ENCODE results near the gene ARHGAP22. TPM values are rescaled to one million over a fixed set of nuclear protein-coding genes. Genes with fewer than 3 reads are reported as not detected.

ARHGAP22 gene
- total and polyA plus RNA-seq, 11 donors, result 1.1 to 9.5 (median 2.8) TPM

GRCh38 chr10:48466611-48467240 is 138.1 kb downstream of the ARHGAP22 start:
- Histone ChIP-seq H3K4me1 (peaks cover 0 to 46% (median 22%) of the 10 kb centered on the region in 12 donors), H3K27me3 (peaks cover 0 to 5% (median 0%) of the 10 kb centered on the region in 9 donors), H3K4me3 (peak overlapping the region in 1 of 12 donors; percentile 35), H3K27ac (no peak overlapping the region), H3K9me3 (no peaks in the 10 kb centered on the region), H3K36me3 (no peaks in the 10 kb centered on the region)
- TF ChIP-seq CTCF (IDR thresholded peaks at IDR 0.05) (no peak), POLR2A (IDR thresholded peaks at IDR 0.05) (no peak)
- DNase-seq, result no peak
- intact Hi-C loops (cut with DNase I), result no loop called here
- WGBS, 4 donors, result 14 to 55% (median 22%) methylated on average over 6 to 43 of the region's 43 CpGs
- no peak for ATAC-seq

- intact Hi-C loops (cut with DNase I), result no loop called here
- peak overlapping the region in 7 of 12 donors; percentile 53 to 91 (median 72) for H3K27ac ChIP-seq
- H3K4me3 ChIP-seq, result peak overlapping the region in 5 of 12 donors; percentile 9 to 36 (median 35)
- WGBS, 4 donors, result 29 to 69% (median 33%) methylated on average over 6 to 42 of the region's 42 CpGs
- peaks cover 0 to 46% (median 22%) of the 10 kb centered on the region in 12 donors for H3K4me1 ChIP-seq
- DNase-seq, result peak in 1 of 5 donors; percentile 17
- no peaks in the 10 kb centered on the region for H3K9me3 ChIP-seq
- no peaks in the 10 kb centered on the region for H3K36me3 ChIP-seq
- H3K27me3 ChIP-seq, result peaks cover 0 to 5% (median 0%) of the 10 kb centered on the region in 9 donors
- TF ChIP-seq CTCF (IDR thresholded peaks at IDR 0.05) (no peak), POLR2A (IDR thresholded peaks at IDR 0.05) (no peak)
- no peak for ATAC-seq
Measured at GRCh38 chr10:48465860-48466521, 138.9 kb downstream of the ARHGAP22 start.

- DNase-seq, result peak; percentile 69 to 85 (median 78)
- 41 to 63% (median 56%) methylated on average over 24 to 27 of the region's 27 CpGs for WGBS, 4 donors
- Histone ChIP-seq H3K27ac (peak overlapping the region in 10 of 12 donors; percentile 8 to 91 (median 60)), H3K27me3 (peaks cover 0 to 5% (median 0%) of the 10 kb centered on the region in 9 donors), H3K36me3 (no peaks in the 10 kb centered on the region), H3K9me3 (no peaks in the 10 kb centered on the region), H3K4me3 (peak overlapping the region in 8 of 12 donors; percentile 5 to 36 (median 21)), H3K4me1 (peaks cover 0 to 39% (median 16%) of the 10 kb centered on the region in 12 donors)
- no peak for TF ChIP-seq CTCF (IDR thresholded peaks at IDR 0.05)
- no peak for TF ChIP-seq POLR2A (IDR thresholded peaks at IDR 0.05)
- intact Hi-C loops (cut with DNase I), result no loop called here
- ATAC-seq, result peak; percentile 82 to 91 (median 85)
Measured at GRCh38 chr10:48464871-48465736, 139.8 kb downstream of the ARHGAP22 start.

Measured in heart left ventricle (tissue), 16 donors.